Measurements from ENCODE around the gene CTNNB1. TPM values are rescaled to one million over a fixed set of nuclear protein-coding genes. Genes with fewer than 3 reads are reported as not detected.

Gene CTNNB1
- total and polyA plus RNA-seq, 2 of the 13 experiments (the other 11 are each of a cell fraction or from before 2014, with no cell fraction given): 398 to 489 TPM

- Histone ChIP-seq H3K27me3 (ENCODE audit: control insufficient read depth in 1 of 2, insufficient read depth in 2 of 2, low read length in 2 of 2) (no peaks in the 10 kb centered on the region), H3K9me3 (ENCODE audit: low read length) (no peaks in the 10 kb centered on the region), H2AFZ (ENCODE audit: low read length) (no peak overlapping the region), H3K9ac (ENCODE audit: insufficient read depth, low read depth, low read length) (no peak overlapping the region), H3K36me3 (replicated peaks in 1 of 2; ENCODE audit: control insufficient read depth in 1 of 2, insufficient read depth in 2 of 2, low read length in 2 of 2) (peaks cover 20 to 51% of the 10 kb centered on the region in 2 experiments), H3K27ac (ENCODE audit: extremely low read length, insufficient read depth, low read length) (no peak overlapping the region), H3K79me2 (ENCODE audit: insufficient read depth, low read length) (peaks cover 96% of the 10 kb centered on the region), H3K4me2 (ENCODE audit: low read depth, low read length) (no peak overlapping the region), H4K20me1 (ENCODE audit: insufficient read depth, low read length) (peaks cover 74% of the 10 kb centered on the region), H3K4me1 (ENCODE audit: insufficient read depth, low read length) (peaks cover 35% of the 10 kb centered on the region), H3K4me3 (replicated peaks in 1 of 3; ENCODE audit: insufficient read depth in 1 of 3, low read depth in 2 of 3, low read length in 3 of 3) (no peak overlapping the region)
- ChIA-PET POLR2A (no interaction called here), CTCF (ENCODE audit: low intra/inter-chr PET ratio, low total read pairs) (no interaction called here)
- BruUV-seq (replicated peaks): no TSS peak
- intact Hi-C loops (cut with micrococcal nuclease; ENCODE audit: unreplicated experiment) (no loop called here), in situ Hi-C loops (cut with HindIII; ENCODE audit: extremely low pct_ligation_motif_present, low pct_unique_long_range_greater_than_20kb) (loop anchor here (25.0 kb wide), 1 partner anchor 636 kb away; no protein-coding TSS in a partner anchor)
- WGBS (ENCODE audit: low lambda C conversion rate): 94% methylated on average over 2 of the region's 2 CpGs
- FAIRE-seq: no peak
- no peak for ATAC-seq
- TF ChIP-seq, protein P1, sequence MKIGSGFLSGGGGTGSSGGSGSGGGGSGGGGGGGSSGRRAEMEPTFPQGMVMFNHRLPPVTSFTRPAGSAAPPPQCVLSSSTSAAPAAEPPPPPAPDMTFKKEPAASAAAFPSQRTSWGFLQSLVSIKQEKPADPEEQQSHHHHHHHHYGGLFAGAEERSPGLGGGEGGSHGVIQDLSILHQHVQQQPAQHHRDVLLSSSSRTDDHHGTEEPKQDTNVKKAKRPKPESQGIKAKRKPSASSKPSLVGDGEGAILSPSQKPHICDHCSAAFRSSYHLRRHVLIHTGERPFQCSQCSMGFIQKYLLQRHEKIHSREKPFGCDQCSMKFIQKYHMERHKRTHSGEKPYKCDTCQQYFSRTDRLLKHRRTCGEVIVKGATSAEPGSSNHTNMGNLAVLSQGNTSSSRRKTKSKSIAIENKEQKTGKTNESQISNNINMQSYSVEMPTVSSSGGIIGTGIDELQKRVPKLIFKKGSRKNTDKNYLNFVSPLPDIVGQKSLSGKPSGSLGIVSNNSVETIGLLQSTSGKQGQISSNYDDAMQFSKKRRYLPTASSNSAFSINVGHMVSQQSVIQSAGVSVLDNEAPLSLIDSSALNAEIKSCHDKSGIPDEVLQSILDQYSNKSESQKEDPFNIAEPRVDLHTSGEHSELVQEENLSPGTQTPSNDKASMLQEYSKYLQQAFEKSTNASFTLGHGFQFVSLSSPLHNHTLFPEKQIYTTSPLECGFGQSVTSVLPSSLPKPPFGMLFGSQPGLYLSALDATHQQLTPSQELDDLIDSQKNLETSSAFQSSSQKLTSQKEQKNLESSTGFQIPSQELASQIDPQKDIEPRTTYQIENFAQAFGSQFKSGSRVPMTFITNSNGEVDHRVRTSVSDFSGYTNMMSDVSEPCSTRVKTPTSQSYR (CRISPR knock-in tag; IDR thresholded peaks at IDR 0.05; ENCODE audit: borderline replicate concordance): no peak
- TF ChIP-seq ZNF841 (CRISPR knock-in tag; IDR thresholded peaks at IDR 0.05; ENCODE audit: borderline replicate concordance) (no peak), AGO1 (IDR thresholded peaks at IDR 0.05; ENCODE audit: low read depth, low read length, poor library complexity, severe bottlenecking) (no peak), FIP1L1 (IDR thresholded peaks at IDR 0.05; ENCODE audit: borderline replicate concordance, insufficient read depth, low read depth, low read length) (no peak), MTA3 (CRISPR knock-in tag; IDR thresholded peaks at IDR 0.05) (no peak), PLSCR1 (CRISPR knock-in tag; IDR thresholded peaks at IDR 0.05; ENCODE audit: borderline replicate concordance) (no peak), ZNF331 (CRISPR knock-in tag; IDR thresholded peaks at IDR 0.05) (no peak)
- TF ChIP-seq, protein P2, sequence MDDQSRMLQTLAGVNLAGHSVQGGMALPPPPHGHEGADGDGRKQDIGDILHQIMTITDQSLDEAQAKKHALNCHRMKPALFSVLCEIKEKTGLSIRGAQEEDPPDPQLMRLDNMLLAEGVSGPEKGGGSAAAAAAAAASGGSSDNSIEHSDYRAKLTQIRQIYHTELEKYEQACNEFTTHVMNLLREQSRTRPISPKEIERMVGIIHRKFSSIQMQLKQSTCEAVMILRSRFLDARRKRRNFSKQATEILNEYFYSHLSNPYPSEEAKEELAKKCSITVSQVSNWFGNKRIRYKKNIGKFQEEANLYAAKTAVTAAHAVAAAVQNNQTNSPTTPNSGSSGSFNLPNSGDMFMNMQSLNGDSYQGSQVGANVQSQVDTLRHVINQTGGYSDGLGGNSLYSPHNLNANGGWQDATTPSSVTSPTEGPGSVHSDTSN (CRISPR knock-in tag; IDR thresholded peaks at IDR 0.05; ENCODE audit: borderline replicate concordance): no peak
- TF ChIP-seq, protein P3, sequence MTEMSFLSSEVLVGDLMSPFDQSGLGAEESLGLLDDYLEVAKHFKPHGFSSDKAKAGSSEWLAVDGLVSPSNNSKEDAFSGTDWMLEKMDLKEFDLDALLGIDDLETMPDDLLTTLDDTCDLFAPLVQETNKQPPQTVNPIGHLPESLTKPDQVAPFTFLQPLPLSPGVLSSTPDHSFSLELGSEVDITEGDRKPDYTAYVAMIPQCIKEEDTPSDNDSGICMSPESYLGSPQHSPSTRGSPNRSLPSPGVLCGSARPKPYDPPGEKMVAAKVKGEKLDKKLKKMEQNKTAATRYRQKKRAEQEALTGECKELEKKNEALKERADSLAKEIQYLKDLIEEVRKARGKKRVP (CRISPR knock-in tag; IDR thresholded peaks at IDR 0.05): no peak
- DNase-seq (ENCODE audit: low spot score): no peak
Measured at GRCh38 chr3:41223691-41224090, 24.4 kb downstream of the CTNNB1 start.

Data from HepG2 (cell line).